Esophagus squamous epithelium (tissue), 5 donors: ENCODE results near the gene PREX1. TPM values are rescaled to one million over a fixed set of nuclear protein-coding genes. Genes with fewer than 3 reads are reported as not detected.

Experiments used
- DNase-seq: peaks from one replicate; lab custom pipeline; 2025; lab: John Stamatoyannopoulos, UW
- H3K27ac ChIP-seq, 4 donors: fragments of 200-600 bp; sonication (generic); one replicate each; pipeline ENCODE4 v1.5.1; 2016 to 2019; ENCODE audit warnings: mild to moderate bottlenecking in 1 of 4
- H3K27me3 ChIP-seq, 4 donors: fragments of 200-600 bp; sonication (generic); 1 replicate in 3 of 4; 2 replicates in 1 of 4; pipeline versions ENCODE4 v1.5.1 to v1.6.0; 2017 to 2021; ENCODE audit warnings: antibody characterized with exemption in 1 of 4
- H3K36me3 ChIP-seq, 3 donors: fragments of 200-600 bp; sonication (generic); one replicate each; pipeline ENCODE4 v1.5.1; 2016 to 2019
- H3K4me1 ChIP-seq, 3 donors: fragments of 200-600 bp; sonication (generic); one replicate each; pipeline ENCODE4 v1.5.1; 2017 to 2019
- H3K4me3 ChIP-seq, 4 donors: fragments of 200-600 bp; sonication (generic); 1 replicate in 3 of 4; 2 replicates in 1 of 4; pipeline ENCODE4 v1.5.1; 2016 to 2019; ENCODE audit warnings: mild to moderate bottlenecking in 2 of 4, moderate library complexity in 1 of 4
- H3K9me3 ChIP-seq, 3 donors: fragments of 200-600 bp; sonication (generic); one replicate each; pipeline ENCODE4 v1.5.1; 2016 to 2019
- POLR2A ChIP-seq, 4 donors: fragments of 450-650 bp; IDR thresholded peaks; one replicate each; pipeline ENCODE4 v1.6.1; 2017; ENCODE audit warnings: antibody characterized with exemption in 4 of 4, mild to moderate bottlenecking in 4 of 4, moderate library complexity in 3 of 4
- WGBS, 2 donors: methylation state at CpG; one replicate each; pipeline ENCODE4 v1.1.5; 2018; 5-methylcytosine and 5-hydroxymethylcytosine counted together
- intact Hi-C: fragments of 100-400 bp; cut with DNase I; formaldehyde crosslinking; loops from one replicate; pipeline ENCODE4 v1.15.0; 2022
- total RNA-seq, 4 donors: library from RNA; depleted of rRNA; stranded (reverse); fragments of >200 nt; gene quantifications; one replicate each; pipeline ENCODE4 v1.1.0, GENCODE V29; 2016
- TF ChIP-seq, protein P1 (sequence below), 6 experiments: fragments of 450-650 bp in 4 of 6; fragments of 200-600 bp in 2 of 6; sonication (generic) in 2 of 6; IDR thresholded peaks; one replicate each; pipeline ENCODE4 v1.5.1; 2016 to 2019; ENCODE audit warnings: antibody characterized with exemption in 6 of 6, mild to moderate bottlenecking in 4 of 6, moderate library complexity in 4 of 6
- donor health status: DM: yes; HTN: yes; CAD: no.

The PREX1 gene
- total RNA-seq, 4 donors from 2014 or later, result 4.9 to 25.9 (median 8.9) TPM

DNA sequence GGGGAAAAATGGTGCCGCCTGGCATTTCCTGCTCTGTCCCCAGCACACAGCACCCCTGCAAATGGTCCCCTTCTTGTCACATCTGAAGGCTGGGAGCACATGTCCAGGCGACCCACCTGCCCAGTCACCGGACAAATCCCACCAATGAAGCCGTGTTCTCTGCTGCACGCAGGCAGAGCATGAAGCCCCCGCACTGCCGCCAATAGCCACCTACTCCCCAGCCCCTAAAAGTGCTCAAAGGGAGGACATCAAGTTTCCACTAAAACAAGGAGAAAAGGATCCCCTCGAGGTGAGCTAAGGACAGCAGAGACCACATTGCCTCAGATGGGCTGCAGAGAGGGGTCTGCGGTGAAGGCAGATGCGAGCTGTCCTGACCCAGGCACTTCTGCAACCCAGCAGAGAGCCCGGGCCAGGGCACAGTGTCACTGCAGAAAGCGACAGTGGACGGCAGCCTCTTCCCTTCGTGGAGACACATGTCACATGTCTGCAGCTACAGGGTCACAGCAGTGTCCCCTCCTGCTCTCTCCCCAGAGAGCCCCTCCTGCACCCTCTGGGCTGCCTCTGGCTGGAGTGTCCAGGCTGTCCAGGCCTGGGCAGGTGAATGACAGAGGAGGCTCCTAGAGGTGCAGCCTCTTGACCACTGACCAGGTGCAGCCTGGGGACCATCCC lies 221.5 kb downstream of the PREX1 start:
- 57 to 65% methylated on average over 2 to 14 of the region's 14 CpGs for WGBS, 2 donors
- DNase-seq, result no peak

DNA sequence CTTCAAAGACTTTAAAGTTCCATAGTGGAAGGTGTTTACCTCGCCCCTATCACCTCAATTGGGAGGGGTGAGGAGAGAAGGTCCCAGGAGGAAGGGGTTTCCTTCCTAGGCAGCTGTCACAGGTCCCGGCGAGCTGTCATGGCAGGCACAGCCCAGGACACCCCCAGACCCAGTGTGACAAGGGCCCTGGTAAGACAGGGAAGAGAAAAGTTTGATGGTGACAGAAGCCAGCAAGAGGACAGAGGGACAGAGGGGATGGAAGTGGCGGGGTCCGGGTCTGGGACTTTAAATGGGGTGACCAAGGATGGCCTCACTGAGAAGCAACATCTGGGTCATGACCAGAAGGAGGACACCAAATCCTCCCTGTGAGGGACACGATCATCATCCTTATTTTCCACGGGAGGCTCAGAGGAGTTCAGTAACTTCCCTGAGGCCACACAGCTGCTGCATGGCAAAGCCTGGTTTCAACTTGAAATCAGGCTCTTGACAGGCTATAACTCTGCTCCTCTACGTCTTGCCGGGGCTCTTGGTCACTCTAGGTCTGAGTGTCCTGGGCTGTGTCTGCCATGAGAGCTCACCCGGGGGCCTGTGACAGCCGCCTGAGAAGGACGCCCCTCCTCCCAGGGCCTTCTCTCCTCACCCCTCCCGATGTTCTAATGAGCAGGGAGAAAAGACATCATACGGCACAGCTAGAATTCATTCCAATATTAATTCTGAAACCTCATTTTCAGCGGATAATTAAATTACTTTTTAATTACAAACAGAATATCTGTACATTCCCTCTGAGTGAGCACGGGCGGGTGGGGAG lies 222.2 kb downstream of the PREX1 start:
- H3K4me3 ChIP-seq, result no peak overlapping the region
- no peaks in the 10 kb centered on the region for H3K9me3 ChIP-seq
- H3K36me3 ChIP-seq, result no peaks in the 10 kb centered on the region
- H3K27ac ChIP-seq, result no peak overlapping the region
- 62 to 71% methylated on average over 14 of the region's 17 CpGs for WGBS, 2 donors
- intact Hi-C loops, result no loop called here
- H3K4me1 ChIP-seq, result no peaks in the 10 kb centered on the region
- no peak for DNase-seq
- TF ChIP-seq, protein P1, sequence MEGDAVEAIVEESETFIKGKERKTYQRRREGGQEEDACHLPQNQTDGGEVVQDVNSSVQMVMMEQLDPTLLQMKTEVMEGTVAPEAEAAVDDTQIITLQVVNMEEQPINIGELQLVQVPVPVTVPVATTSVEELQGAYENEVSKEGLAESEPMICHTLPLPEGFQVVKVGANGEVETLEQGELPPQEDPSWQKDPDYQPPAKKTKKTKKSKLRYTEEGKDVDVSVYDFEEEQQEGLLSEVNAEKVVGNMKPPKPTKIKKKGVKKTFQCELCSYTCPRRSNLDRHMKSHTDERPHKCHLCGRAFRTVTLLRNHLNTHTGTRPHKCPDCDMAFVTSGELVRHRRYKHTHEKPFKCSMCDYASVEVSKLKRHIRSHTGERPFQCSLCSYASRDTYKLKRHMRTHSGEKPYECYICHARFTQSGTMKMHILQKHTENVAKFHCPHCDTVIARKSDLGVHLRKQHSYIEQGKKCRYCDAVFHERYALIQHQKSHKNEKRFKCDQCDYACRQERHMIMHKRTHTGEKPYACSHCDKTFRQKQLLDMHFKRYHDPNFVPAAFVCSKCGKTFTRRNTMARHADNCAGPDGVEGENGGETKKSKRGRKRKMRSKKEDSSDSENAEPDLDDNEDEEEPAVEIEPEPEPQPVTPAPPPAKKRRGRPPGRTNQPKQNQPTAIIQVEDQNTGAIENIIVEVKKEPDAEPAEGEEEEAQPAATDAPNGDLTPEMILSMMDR (IDR thresholded peaks at IDR 0.05), result no peak
- TF ChIP-seq POLR2A (IDR thresholded peaks at IDR 0.05), result no peak
- peaks cover 0 to 34% (median 0%) of the 10 kb centered on the region in 4 donors for H3K27me3 ChIP-seq

More for the DNA sequence above, 221.5 kb downstream of the PREX1 start:
- Histone ChIP-seq H3K9me3 (no peaks in the 10 kb centered on the region), H3K36me3 (no peaks in the 10 kb centered on the region), H3K4me1 (no peaks in the 10 kb centered on the region), H3K27me3 (peaks cover 0 to 34% (median 0%) of the 10 kb centered on the region in 4 donors), H3K27ac (no peak overlapping the region), H3K4me3 (no peak overlapping the region)
- intact Hi-C loops, result no loop called here
- no peak for TF ChIP-seq POLR2A (IDR thresholded peaks at IDR 0.05)
- TF ChIP-seq, protein P1 (IDR thresholded peaks at IDR 0.05), result no peak

DNA sequence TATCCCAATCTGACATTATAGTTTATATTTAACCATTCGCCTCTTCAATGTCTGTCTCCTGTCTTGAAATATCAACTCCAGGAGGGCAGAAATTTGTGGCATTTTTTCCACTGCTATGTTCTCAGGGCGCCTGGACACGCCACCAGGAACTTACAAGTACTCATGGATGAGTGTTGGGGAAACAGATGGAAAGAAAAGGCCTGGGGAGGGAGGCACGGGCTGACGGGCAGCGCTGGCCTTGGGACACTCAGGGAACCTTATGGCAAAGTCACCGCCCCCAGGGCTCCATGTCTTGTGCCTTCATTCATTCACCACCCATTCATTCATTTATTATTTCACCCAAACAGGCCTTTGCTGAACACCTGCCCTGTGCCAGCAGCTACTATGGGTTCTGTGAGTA lies 222.9 kb downstream of the PREX1 start:
- intact Hi-C loops, result no loop called here
- Histone ChIP-seq H3K4me1 (no peaks in the 10 kb centered on the region), H3K36me3 (no peaks in the 10 kb centered on the region), H3K27me3 (peaks cover 0 to 34% (median 0%) of the 10 kb centered on the region in 4 donors), H3K9me3 (no peaks in the 10 kb centered on the region), H3K27ac (no peak overlapping the region), H3K4me3 (no peak overlapping the region)
- no peak for TF ChIP-seq POLR2A (IDR thresholded peaks at IDR 0.05)
- TF ChIP-seq, protein P1 (IDR thresholded peaks at IDR 0.05), result no peak
- no peak for DNase-seq
- WGBS, 2 donors, result 81 to 85% methylated on average over 5 to 7 of the region's 7 CpGs

DNA sequence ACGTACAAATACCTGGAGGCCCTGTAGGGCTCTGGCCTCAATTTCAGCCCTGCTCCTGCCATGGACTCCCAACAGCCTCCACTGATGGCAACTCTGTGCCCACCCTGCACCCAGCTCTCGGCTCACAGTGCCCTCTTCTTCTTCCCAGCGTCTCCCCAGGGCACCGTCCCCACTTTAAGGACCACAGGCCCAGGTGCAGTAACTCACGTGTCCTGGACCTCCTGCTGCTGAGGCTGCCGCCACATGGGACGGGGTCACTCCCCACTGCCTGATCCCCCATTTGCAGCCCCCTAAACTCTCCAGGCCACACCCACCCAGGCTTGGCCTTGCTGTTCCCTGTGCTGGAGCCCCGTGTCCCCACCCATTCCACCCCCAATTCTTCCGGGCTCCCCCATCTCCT lies 223.4 kb downstream of the PREX1 start:
- no peaks in the 10 kb centered on the region for H3K4me1 ChIP-seq
- H3K4me3 ChIP-seq, result no peak overlapping the region
- no peaks in the 10 kb centered on the region for H3K9me3 ChIP-seq
- 87% methylated on average over 9 of the region's 9 CpGs for WGBS, 2 donors
- TF ChIP-seq, protein P1 (IDR thresholded peaks at IDR 0.05), result no peak
- TF ChIP-seq POLR2A (IDR thresholded peaks at IDR 0.05), result no peak
- no peak overlapping the region for H3K27ac ChIP-seq
- DNase-seq, result no peak
- H3K36me3 ChIP-seq, result no peaks in the 10 kb centered on the region
- intact Hi-C loops, result no loop called here
- H3K27me3 ChIP-seq, result peaks cover 0 to 34% (median 0%) of the 10 kb centered on the region in 4 donors

DNA sequence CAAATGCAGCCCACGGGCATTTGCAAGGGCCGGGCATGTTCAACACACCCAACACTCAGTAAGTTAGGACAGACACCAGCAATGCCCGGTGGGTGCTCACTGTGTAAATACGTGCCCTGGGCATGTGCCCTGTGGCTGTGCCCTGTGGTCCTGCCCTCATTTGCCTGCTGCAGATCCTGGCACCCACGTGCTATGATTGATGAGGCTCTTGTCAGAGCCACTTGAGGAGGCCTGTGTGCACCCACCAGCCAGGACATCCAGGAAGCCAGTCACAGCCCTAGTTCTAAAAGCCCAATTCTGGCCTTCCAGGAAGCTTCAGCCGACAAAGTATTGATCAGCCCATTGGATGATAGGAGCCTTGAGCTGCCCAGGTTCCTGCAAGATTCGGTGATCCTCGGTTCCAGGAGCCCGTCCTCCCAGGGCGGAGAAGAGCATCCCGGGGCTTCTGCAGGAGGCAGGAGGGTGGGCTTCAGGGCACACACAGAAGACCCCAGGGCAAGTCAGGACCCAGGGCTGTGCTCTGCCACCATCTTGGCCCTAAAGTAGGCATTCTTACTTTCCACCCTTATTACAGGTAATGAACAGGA lies 223.9 kb downstream of the PREX1 start:
- no peaks in the 10 kb centered on the region for H3K9me3 ChIP-seq
- H3K36me3 ChIP-seq, result no peaks in the 10 kb centered on the region
- H3K4me3 ChIP-seq, result no peak overlapping the region
- no peak overlapping the region for H3K27ac ChIP-seq
- no peak for TF ChIP-seq POLR2A (IDR thresholded peaks at IDR 0.05)
- TF ChIP-seq, protein P1 (IDR thresholded peaks at IDR 0.05), result no peak
- intact Hi-C loops, result no loop called here
- H3K27me3 ChIP-seq, result peaks cover 0 to 34% (median 0%) of the 10 kb centered on the region in 4 donors
- DNase-seq, result no peak
- no peaks in the 10 kb centered on the region for H3K4me1 ChIP-seq
- 65 to 80% methylated on average over 4 to 5 of the region's 11 CpGs for WGBS, 2 donors
